Astrocyte of the hippocampus (primary cell): ENCODE results near the gene BAD.

Source experiments
- DNase-seq: peaks from one replicate; pipeline ENCODE4 v3.0.0; 2011; ENCODE audit warnings: low read depth, low spot score

Gene BAD

GRCh38 chr11:64229090-64229743 is 55.2 kb downstream of the BAD start:
- DNase-seq, result no peak

GRCh38 chr11:64227405-64227956 is 57.0 kb downstream of the BAD start:
- DNase-seq, result no peak

GRCh38 chr11:64226507-64227051 is 57.9 kb downstream of the BAD start:
- DNase-seq, result no peak

GRCh38 chr11:64225608-64226506 is 58.6 kb downstream of the BAD start, which contains the start of the genes NUDT22 and TRPT1:
TSS of gene NUDT22 (plus strand) at chr11:64226274. CDS start at chr11:64226653, 379 bp downstream.
TSS of gene TRPT1 (minus strand) at chr11:64226186. CDS start at chr11:64225860, 326 bp downstream.
- DNase-seq, result peak; percentile 93

- DNase-seq, result no peak
These were observed 59.4 kb downstream of the BAD start for GRCh38 chr11:64224891-64225607.

- peak; percentile 31 for DNase-seq
These were observed 60.1 kb downstream of the BAD start for GRCh38 chr11:64224151-64224890.

GRCh38 chr11:64223001-64223651 is 61.3 kb downstream of the BAD start:
- no peak for DNase-seq

- DNase-seq, result no peak
These were observed 61.8 kb downstream of the BAD start for GRCh38 chr11:64222651-64223000.

- DNase-seq, result no peak
These were observed 63.7 kb downstream of the BAD start for GRCh38 chr11:64220798-64221197.

GRCh38 chr11:64220271-64220670 is 64.2 kb downstream of the BAD start:
- no peak for DNase-seq
